Cardiac muscle cell (in vitro differentiated cells and primary cell): ENCODE results near the gene TMEM167A. TPM values are rescaled to one million over a fixed set of nuclear protein-coding genes. Genes with fewer than 3 reads are reported as not detected.

Source experiments
- DNase-seq, 2 donors: peaks; one replicate each; pipeline versions ENCODE4 v3.0.0 to v3.0.0-alpha.2; 2010 to 2017; ENCODE audit warnings: low read depth in 1 of 2, low spot score in 1 of 2
- H3K27ac ChIP-seq: fragments of 200-600 bp; sonication (generic); 2 replicates; pipeline ENCODE4 v1.5.1; 2016
- H3K27me3 ChIP-seq: fragments of 200-600 bp; sonication (generic); 2 replicates; pipeline ENCODE4 v1.6.0; 2016; ENCODE audit warnings: control low read depth
- H3K36me3 ChIP-seq: fragments of 200-600 bp; sonication (generic); 2 replicates; pipeline ENCODE4 v1.5.1; 2016; ENCODE audit warnings: control low read depth
- H3K4me1 ChIP-seq: fragments of 200-600 bp; sonication (generic); 2 replicates; pipeline ENCODE4 v1.8.1; 2017; ENCODE audit warnings: low read depth, mild to moderate bottlenecking, mixed run types
- H3K4me3 ChIP-seq: fragments of 200-600 bp; sonication (generic); 2 replicates; pipeline ENCODE4 v1.5.1; 2016; ENCODE audit warnings: mild to moderate bottlenecking
- H3K9me3 ChIP-seq: fragments of 200-600 bp; sonication (generic); 2 replicates; pipeline ENCODE4 v1.5.1; 2017; ENCODE audit warnings: low read depth, mild to moderate bottlenecking, control low read depth
- polyA plus RNA-seq: library from polyadenylated mRNA; unstranded; fragments of >200 nt; fragmentation: Nextera tagmentation; extraction: Ambion mirVana; gene quantifications from 2 replicates; pipeline ENCODE4 v1.2.1, GENCODE V29; 2016
- total RNA-seq: library from RNA; depleted of rRNA; stranded (reverse); fragments of >200 nt; gene quantifications from 2 replicates; pipeline ENCODE4 v1.2.3, GENCODE V29; 2016
- TF ChIP-seq, protein P1 (sequence below): IDR thresholded peaks from 2 replicates; pipeline ENCODE4 v1.5.1; 2012; ENCODE audit warnings: low read depth, mild to moderate bottlenecking, low read length

Gene TMEM167A
- total and polyA plus RNA-seq, 2 experiments from 2014 or later, result 55.8 to 105 TPM

DNA sequence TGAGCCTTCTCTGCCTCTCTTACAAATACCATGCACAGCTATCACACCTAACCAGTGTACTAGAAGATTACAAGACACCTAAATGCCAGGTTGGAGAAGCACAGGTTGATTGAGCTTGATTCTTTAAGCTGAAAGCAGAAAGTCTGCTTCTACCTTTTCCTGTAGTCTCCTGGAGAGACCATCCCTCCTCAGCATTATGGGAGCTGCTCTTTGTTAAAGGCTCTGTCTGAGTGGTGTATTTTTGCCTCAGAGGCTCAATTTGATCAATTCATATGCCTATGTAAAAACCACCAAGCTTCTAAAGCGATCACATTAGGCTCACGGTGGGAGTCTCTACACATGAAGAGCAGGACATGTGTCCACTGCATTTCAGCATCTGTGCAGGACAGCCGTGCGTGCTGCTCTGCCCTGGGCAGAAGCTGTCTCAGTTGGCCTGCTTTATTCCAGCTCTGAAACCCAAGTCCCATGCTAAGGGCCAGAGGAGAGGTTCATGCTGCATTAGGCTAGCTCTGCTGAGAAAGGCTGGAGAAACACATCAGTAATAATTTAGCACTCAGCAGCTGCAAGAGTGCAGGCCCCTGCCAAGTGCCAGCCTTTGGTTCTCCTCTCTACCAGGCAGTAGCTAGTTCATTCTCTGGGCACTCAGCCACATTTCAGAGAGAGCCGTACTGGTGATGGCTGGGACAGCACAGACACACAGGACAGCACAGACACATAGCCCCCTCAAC is 41.7 kb downstream of the TMEM167A start:
- no peaks in the 10 kb centered on the region for H3K36me3 ChIP-seq
- TF ChIP-seq, protein P1, sequence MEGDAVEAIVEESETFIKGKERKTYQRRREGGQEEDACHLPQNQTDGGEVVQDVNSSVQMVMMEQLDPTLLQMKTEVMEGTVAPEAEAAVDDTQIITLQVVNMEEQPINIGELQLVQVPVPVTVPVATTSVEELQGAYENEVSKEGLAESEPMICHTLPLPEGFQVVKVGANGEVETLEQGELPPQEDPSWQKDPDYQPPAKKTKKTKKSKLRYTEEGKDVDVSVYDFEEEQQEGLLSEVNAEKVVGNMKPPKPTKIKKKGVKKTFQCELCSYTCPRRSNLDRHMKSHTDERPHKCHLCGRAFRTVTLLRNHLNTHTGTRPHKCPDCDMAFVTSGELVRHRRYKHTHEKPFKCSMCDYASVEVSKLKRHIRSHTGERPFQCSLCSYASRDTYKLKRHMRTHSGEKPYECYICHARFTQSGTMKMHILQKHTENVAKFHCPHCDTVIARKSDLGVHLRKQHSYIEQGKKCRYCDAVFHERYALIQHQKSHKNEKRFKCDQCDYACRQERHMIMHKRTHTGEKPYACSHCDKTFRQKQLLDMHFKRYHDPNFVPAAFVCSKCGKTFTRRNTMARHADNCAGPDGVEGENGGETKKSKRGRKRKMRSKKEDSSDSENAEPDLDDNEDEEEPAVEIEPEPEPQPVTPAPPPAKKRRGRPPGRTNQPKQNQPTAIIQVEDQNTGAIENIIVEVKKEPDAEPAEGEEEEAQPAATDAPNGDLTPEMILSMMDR, result no peak
- H3K27ac ChIP-seq, result peak overlapping the region; percentile 5
- no peaks in the 10 kb centered on the region for H3K9me3 ChIP-seq
- no peaks in the 10 kb centered on the region for H3K27me3 ChIP-seq
- H3K4me3 ChIP-seq, result no peak overlapping the region
- DNase-seq, result peak in 1 of 2 donors; percentile 65
- peaks cover 51% of the 10 kb centered on the region for H3K4me1 ChIP-seq

DNA sequence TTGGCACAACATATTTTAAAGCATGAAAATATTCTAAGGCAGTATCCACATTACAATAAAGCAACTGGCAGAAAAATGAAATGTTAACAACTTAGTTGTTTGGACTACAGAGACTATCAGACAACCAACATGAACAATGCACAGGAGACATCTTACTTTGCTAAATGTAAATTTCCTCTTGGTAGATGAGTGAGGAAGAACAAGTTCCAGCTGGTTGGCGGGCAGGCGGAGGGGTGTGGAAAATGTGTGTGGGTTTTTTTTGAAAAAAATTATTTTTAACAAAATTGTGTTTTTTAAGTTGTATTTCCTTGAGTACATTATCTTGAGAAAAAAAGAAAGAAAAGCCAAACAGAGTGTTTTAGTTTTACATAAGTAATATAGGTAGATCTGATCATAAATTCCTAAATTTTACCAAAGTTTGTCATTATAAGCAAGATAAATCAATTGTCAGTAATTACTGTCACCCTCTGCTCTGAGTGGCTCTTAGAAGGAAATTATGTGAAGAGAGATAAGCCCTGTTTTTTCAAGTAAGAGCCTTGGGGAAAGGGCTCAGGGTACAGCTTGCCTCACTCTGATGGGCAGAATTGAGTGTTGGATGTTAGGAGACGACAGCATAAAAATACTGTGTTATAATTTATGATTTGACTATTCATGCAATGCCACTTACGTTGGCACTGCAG is 42.5 kb downstream of the TMEM167A start:
- no peak overlapping the region for H3K27ac ChIP-seq
- H3K36me3 ChIP-seq, result no peaks in the 10 kb centered on the region
- no peaks in the 10 kb centered on the region for H3K9me3 ChIP-seq
- no peak overlapping the region for H3K4me3 ChIP-seq
- no peak for DNase-seq
- H3K27me3 ChIP-seq, result no peaks in the 10 kb centered on the region
- H3K4me1 ChIP-seq, result peaks cover 51% of the 10 kb centered on the region
- TF ChIP-seq, protein P1, result no peak

DNA sequence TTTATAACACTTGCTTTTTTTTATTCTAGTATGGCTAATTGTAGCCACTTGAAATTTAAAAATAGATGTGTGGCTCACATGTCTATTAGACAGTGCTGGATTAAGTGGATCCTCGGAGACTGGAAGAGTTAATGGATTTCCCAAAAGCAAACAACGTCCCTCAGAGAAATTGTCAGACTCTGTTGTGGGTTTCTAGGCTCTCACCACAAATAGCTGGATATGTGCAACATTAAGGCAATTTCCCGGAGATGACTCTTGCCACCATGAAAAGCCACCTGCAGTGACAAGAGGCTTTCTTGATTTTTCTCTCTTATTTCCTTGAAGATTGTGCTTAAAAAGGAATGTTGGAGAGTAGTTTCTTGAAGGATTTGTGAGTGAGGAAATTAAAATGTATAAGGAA is 43.2 kb downstream of the TMEM167A start:
- H3K4me1 ChIP-seq, result peaks cover 51% of the 10 kb centered on the region
- TF ChIP-seq, protein P1, result no peak
- no peaks in the 10 kb centered on the region for H3K36me3 ChIP-seq
- H3K9me3 ChIP-seq, result no peaks in the 10 kb centered on the region
- H3K27ac ChIP-seq, result no peak overlapping the region
- peak in 1 of 2 donors; percentile 16 for DNase-seq
- no peak overlapping the region for H3K4me3 ChIP-seq
- H3K27me3 ChIP-seq, result no peaks in the 10 kb centered on the region

DNA sequence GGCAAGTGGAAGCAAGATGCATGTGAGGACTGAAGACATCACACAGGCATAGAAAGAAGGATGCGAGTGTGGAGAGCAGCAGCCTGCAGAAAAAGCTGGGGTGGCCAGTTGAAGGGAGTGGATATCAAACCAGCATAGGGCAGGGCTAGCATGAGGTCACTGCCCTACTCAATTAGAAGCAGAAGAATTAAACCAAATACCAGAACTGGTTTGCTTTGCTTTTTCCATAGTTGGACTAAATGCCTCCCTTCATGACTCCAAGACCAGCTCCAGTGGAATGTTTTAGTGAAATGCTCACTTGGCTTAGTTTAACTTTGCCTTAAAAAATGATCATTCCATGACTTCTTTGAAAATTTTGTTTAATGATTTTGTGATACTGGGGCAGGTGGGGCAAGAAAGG is 45.8 kb downstream of the TMEM167A start:
- TF ChIP-seq, protein P1, result no peak
- Histone ChIP-seq H3K36me3 (no peaks in the 10 kb centered on the region), H3K9me3 (no peaks in the 10 kb centered on the region), H3K4me3 (no peak overlapping the region), H3K27me3 (no peaks in the 10 kb centered on the region), H3K27ac (no peak overlapping the region), H3K4me1 (peaks cover 42% of the 10 kb centered on the region)
- no peak for DNase-seq

DNA sequence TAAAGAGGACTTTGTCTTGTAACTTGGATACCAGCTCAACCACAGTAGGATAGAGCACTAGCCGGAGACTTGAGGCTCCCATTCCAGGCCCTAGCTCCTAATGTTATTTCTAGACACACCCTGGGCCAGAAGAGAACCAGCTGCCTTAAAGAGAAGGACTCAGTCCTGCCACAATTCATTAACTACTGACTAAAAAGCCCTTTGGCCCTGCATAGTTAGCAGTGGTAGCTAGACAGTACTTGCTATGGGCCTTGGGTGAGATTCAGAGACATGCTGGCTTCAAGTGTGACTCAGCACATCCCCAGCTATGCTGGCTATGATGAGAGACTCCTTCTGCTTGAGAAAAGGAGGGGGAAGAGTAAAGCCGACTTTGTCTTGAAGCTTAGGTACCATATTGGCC is 47.3 kb downstream of the TMEM167A start:
- no peaks in the 10 kb centered on the region for H3K27me3 ChIP-seq
- no peaks in the 10 kb centered on the region for H3K9me3 ChIP-seq
- H3K4me3 ChIP-seq, result no peak overlapping the region
- DNase-seq, result peak in 1 of 2 donors; percentile 40
- TF ChIP-seq, protein P1, result no peak
- H3K36me3 ChIP-seq, result no peaks in the 10 kb centered on the region
- peaks cover 28% of the 10 kb centered on the region for H3K4me1 ChIP-seq
- no peak overlapping the region for H3K27ac ChIP-seq
